ENCODE measurements around the gene TRIL. TPM values are rescaled to one million over a fixed set of nuclear protein-coding genes. Genes with fewer than 3 reads are reported as not detected.

TRIL gene
- total and polyA plus RNA-seq, 9 of the 15 experiments (the other 6 are each of a cell fraction or from before 2014, with no cell fraction given): not detected

- DNase-seq (ENCODE audit: extremely low read depth in 1 of 4, low spot score in 3 of 4) (no peak), ATAC-seq (no peak), FAIRE-seq (no peak)
- Histone ChIP-seq H4K20me1 (replicated peaks; ENCODE audit: control insufficient read depth, insufficient read depth, low read length) (no peaks in the 10 kb centered on the region; the same call in 1 of the 2 replicates), H3K9me1 (ENCODE audit: control insufficient read depth, insufficient read depth, low read length) (no peaks in the 10 kb centered on the region), H3K9me3 (replicated peaks; ENCODE audit: control insufficient read depth, insufficient read depth, low read depth, low read length) (no peaks in the 10 kb centered on the region), H3K79me2 (ENCODE audit: control insufficient read depth, insufficient read depth, low read length) (no peaks in the 10 kb centered on the region), H3K4me3 (no peak overlapping the region), H3K9ac (ENCODE audit: insufficient read depth in 1 of 2, low read depth in 2 of 2, low read length in 2 of 2) (no peak overlapping the region), H3K36me3 (ENCODE audit: control insufficient read depth, insufficient read depth, low read length) (no peaks in the 10 kb centered on the region), H3K27me3 (ENCODE audit: control insufficient read depth in 2 of 2, insufficient read depth in 2 of 2, low read length in 2 of 2) (peaks cover 0 to 4% of the 10 kb centered on the region in 2 experiments; a peak in 1 of 5 replicates), H3K27ac (ENCODE audit: extremely low read depth, low read depth, low read length) (no peak overlapping the region), H3K4me1 (replicated peaks in 1 of 2; ENCODE audit: control insufficient read depth in 2 of 2, insufficient read depth in 2 of 2, low read length in 2 of 2) (no peaks in the 10 kb centered on the region; a peak in 1 of 5 replicates), H2AFZ (ENCODE audit: low read depth, low read length) (no peak overlapping the region), H3K4me2 (ENCODE audit: insufficient read depth, low read length) (no peak overlapping the region)
- ChIA-PET CTCF (ENCODE audit: low intra/inter-chr PET ratio) (no interaction called here), POLR2A (interaction anchor here (0.6 kb wide), 1 partner anchor 505 kb away, joined by 3 read pairs; no protein-coding TSS in a partner anchor)
- in situ Hi-C loops (cut with MboI) (no loop called here), intact Hi-C loops (cut with micrococcal nuclease) (no loop called here)
- 5% methylated on average over 11 of the region's 11 CpGs for WGBS (ENCODE audit: insufficient coverage, low coverage, missing lambda C conversion rate)
- no TSS peak for BruUV-seq (replicated peaks)
- TF ChIP-seq, protein P1, sequence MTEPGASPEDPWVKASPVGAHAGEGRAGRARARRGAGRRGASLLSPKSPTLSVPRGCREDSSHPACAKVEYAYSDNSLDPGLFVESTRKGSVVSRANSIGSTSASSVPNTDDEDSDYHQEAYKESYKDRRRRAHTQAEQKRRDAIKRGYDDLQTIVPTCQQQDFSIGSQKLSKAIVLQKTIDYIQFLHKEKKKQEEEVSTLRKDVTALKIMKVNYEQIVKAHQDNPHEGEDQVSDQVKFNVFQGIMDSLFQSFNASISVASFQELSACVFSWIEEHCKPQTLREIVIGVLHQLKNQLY (CRISPR knock-in tag; conservative IDR thresholded peaks at IDR 0.05): no peak
- TF ChIP-seq PATZ1 (CRISPR knock-in tag; IDR thresholded peaks at IDR 0.05; ENCODE audit: borderline replicate concordance): no peak
- TF ChIP-seq RAD21 (CRISPR knock-in tag; conservative IDR thresholded peaks at IDR 0.05 in 1 of 2, IDR thresholded peaks at IDR 0.05 in 1 of 2): no peak
- TF ChIP-seq STAT6 (CRISPR knock-in tag; IDR thresholded peaks at IDR 0.05): no peak
- no peak for TF ChIP-seq HDAC3 (IDR thresholded peaks at IDR 0.05; ENCODE audit: borderline replicate concordance, partially characterized antibody)
- TF ChIP-seq PHF20 (IDR thresholded peaks at IDR 0.05; ENCODE audit: partially characterized antibody): no peak
- TF ChIP-seq KDM1A (IDR thresholded peaks at IDR 0.05): no peak
- no peak for TF ChIP-seq FOXJ2 (tag; IDR thresholded peaks at IDR 0.05)
- TF ChIP-seq, protein P2, sequence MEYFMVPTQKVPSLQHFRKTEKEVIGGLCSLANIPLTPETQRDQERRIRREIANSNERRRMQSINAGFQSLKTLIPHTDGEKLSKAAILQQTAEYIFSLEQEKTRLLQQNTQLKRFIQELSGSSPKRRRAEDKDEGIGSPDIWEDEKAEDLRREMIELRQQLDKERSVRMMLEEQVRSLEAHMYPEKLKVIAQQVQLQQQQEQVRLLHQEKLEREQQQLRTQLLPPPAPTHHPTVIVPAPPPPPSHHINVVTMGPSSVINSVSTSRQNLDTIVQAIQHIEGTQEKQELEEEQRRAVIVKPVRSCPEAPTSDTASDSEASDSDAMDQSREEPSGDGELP (CRISPR knock-in tag; IDR thresholded peaks at IDR 0.05; ENCODE audit: borderline replicate concordance): no peak
- TF ChIP-seq HIVEP1 (CRISPR knock-in tag; IDR thresholded peaks at IDR 0.05): no peak
- TF ChIP-seq PHB2 (IDR thresholded peaks at IDR 0.05; ENCODE audit: low read depth): no peak
- TF ChIP-seq ZNF696 (CRISPR knock-in tag; conservative IDR thresholded peaks at IDR 0.05): no peak
Measured at GRCh38 chr7:28940741-28941384, 17.3 kb downstream of the TRIL start.

Data from K562 (cell line).